Umbilical cord (tissue), 2 donors: ENCODE data around the gene EVC. TPM values are rescaled to one million over a fixed set of nuclear protein-coding genes. Genes with fewer than 3 reads are reported as not detected.
"Not testable (repeated sequence)": the region's sequence is repeated elsewhere in the genome, so short reads cannot be mapped to it uniquely, and the experiment has no call there.

ENCODE experiments used
- DNase-seq: peaks from one replicate; pipeline ENCODE4 v3.0.0-alpha.2; 2015; ENCODE audit warnings: low spot score
- total RNA-seq: library from RNA; depleted of rRNA; stranded (reverse); fragments of >200 nt; gene quantifications from one replicate; pipeline ENCODE4 v1.2.3, GENCODE V29; 2014; ENCODE audit warnings: low replicate concordance; ENCODE audit not compliant: insufficient read depth

EVC gene
- total RNA-seq, 1 donor from 2014 or later = 53.0 TPM

GRCh38 chr4:5842456-5842855 lies 131.5 kb downstream of the EVC start:
- DNase-seq = no peak

GRCh38 chr4:5843573-5844530 lies 132.9 kb downstream of the EVC start:
- no peak for DNase-seq

- no peak for DNase-seq
Observed at GRCh38 chr4:5845035-5845905, 134.3 kb downstream of the EVC start.

GRCh38 chr4:5851637-5852301 lies 140.8 kb downstream of the EVC start:
- DNase-seq = no peak

GRCh38 chr4:5852523-5853202 lies 141.7 kb downstream of the EVC start:
- DNase-seq = no peak

- DNase-seq = no peak
Observed at GRCh38 chr4:5854929-5855328, 143.9 kb downstream of the EVC start.

GRCh38 chr4:5856362-5856761 lies 145.4 kb downstream of the EVC start:
- not testable (repeated sequence) for DNase-seq

- no peak for DNase-seq
Observed at GRCh38 chr4:5857199-5857598, 146.2 kb downstream of the EVC start.

- no peak for DNase-seq
Observed at GRCh38 chr4:5858020-5858769, 147.2 kb downstream of the EVC start.

GRCh38 chr4:5863461-5864113 lies 152.6 kb downstream of the EVC start:
- peak; percentile 59 for DNase-seq

Other genes with a start within 250 kb of the EVC start
- gene EVC2, start 2.6 kb upstream of the EVC start, total RNA-seq = 10.6 TPM
- 5.3 TPM for gene CRMP1, start 181.9 kb downstream of the EVC start, total RNA-seq